GM20000 (cell line): ENCODE measurements around the gene LSM12.

Experiments
- DNase-seq: peaks from one replicate; pipeline ENCODE4 v3.0.0; 2012; ENCODE audit warnings: low spot score
- TF ChIP-seq, protein P1 (sequence below): IDR thresholded peaks from 2 replicates; pipeline ENCODE4 v1.5.1; 2012; ENCODE audit warnings: mild to moderate bottlenecking, control low read depth; ENCODE audit errors: extremely low read depth, missing control alignments

Gene LSM12

DNA sequence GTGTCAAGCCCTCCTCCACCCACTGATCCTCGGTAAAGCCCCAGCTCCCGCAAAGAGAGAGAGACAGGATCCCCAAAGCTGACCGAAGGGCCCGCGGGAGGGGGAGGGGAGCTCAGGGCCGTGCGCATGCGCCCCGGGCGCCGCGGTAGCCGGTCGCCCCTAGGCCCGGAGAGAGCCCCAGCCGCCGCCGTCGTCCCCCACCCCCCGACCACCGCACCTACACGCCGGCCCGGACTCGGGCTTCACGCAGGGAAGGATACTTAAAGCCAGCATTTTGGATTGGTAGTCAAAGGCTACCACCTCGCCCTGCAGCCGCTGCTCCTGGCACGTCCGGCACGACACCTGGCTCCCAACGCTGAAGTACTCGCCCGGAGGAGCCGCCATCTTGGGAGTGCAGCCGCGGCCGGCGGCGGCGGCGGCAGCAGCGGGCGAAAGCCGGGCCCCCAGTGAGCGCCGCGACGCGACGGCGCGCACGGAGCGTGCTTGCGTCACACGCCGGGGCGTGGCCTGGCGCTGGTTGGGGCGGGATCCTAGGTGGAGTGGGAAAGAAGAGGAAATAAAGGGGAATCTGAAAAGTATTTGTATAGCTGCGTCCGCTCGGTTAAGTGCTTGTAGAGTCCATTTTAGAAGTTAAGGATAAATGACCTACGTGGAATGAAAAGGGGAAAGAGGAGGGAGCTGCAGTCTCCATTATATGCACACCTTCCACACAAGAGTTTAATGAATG is at the start of gene LSM12:
LSM12 (minus strand) TSS at position 468 of the 727 bp plus-strand sequence; CDS start at position 384, 84 bp downstream.
- TF ChIP-seq, protein P1, sequence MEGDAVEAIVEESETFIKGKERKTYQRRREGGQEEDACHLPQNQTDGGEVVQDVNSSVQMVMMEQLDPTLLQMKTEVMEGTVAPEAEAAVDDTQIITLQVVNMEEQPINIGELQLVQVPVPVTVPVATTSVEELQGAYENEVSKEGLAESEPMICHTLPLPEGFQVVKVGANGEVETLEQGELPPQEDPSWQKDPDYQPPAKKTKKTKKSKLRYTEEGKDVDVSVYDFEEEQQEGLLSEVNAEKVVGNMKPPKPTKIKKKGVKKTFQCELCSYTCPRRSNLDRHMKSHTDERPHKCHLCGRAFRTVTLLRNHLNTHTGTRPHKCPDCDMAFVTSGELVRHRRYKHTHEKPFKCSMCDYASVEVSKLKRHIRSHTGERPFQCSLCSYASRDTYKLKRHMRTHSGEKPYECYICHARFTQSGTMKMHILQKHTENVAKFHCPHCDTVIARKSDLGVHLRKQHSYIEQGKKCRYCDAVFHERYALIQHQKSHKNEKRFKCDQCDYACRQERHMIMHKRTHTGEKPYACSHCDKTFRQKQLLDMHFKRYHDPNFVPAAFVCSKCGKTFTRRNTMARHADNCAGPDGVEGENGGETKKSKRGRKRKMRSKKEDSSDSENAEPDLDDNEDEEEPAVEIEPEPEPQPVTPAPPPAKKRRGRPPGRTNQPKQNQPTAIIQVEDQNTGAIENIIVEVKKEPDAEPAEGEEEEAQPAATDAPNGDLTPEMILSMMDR: no peak
- DNase-seq: peak; percentile 94

GRCh38 chr17:44115585-44116415 is 49.3 kb upstream of the LSM12 start:
- no peak for DNase-seq
- TF ChIP-seq, protein P1: peak; percentile 61

- DNase-seq: no peak
- TF ChIP-seq, protein P1: no peak
Measured at GRCh38 chr17:44113868-44114840, 47.7 kb upstream of the LSM12 start.

- no peak for DNase-seq
Measured at GRCh38 chr17:44113382-44113781, 46.9 kb upstream of the LSM12 start.

DNA sequence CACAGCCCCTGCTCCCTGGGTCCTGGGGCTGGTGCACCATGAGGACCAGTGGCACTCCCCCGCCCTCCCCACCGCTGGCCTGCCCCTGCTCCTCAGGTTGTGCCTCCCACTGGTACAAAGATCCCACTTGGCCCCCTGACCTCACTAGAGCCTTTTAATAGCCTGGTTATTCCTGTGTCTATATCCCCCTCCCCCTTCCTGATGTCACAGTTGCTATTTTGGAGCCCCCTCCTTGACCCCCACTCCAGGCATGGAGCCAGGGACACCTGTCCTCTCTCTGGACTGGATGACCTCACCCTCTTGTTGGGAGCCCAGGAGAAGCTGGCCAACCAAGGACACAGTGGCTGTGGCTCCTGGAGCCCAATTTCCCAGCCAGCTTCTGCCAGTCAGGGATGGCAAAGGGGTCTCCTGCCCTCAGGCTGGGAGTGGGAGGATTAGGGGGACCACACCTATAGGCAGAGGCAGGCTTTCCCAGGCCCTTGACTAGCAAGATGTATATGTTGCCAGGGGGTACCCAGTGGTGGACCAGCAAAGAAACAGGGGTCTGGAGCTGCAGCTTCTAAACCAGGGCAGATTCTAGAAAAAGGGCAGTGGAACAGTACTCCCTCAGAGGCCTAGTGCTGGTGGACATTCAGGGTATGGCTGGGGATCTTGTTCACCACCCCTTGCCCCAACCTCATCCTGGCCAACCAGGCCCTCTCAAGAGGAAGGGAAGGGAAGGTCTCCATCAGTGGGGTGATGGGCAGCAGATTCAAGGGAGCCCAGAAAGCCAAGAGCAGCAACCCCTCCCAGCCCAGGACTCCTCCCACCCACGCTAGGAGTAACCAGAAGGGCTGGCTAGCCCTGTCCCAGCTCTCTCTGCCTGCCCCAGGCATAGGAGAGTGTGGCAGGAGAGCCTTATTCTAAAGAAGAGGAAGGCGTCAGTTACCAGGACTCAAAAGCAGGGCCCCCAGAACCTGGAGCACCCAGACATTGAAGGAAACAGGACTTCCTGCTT is 46.1 kb upstream of the LSM12 start:
- DNase-seq: no peak
- TF ChIP-seq, protein P1: no peak

More at GRCh38 chr17:44113382-44113781, 46.9 kb upstream of the LSM12 start:
- TF ChIP-seq, protein P1: no peak

GRCh38 chr17:44111777-44112176 is 45.3 kb upstream of the LSM12 start:
- no peak for DNase-seq
- TF ChIP-seq, protein P1: no peak
